Retinal pigment epithelial cell (primary cell): ENCODE results near the gene LPP.

Source experiments
- DNase-seq: peaks from one replicate; pipeline ENCODE4 v3.0.0-alpha.2; 2010; ENCODE audit warnings: low read depth
- H3K4me3 ChIP-seq: 2 replicates; pipeline ENCODE4 v1.5.1; 2011; ENCODE audit warnings: mild to moderate bottlenecking, low read length, control low read depth, moderate library complexity
- CTCF ChIP-seq: conservative IDR thresholded peaks from 2 replicates; pipeline ENCODE4 v1.5.1; 2011; ENCODE audit warnings: low read depth, low read length, control low read depth, inconsistent platforms

LPP gene

GRCh38 chr3:188870431-188870830 lies 716.5 kb downstream of the LPP start:
- DNase-seq = no peak
- no peak for TF ChIP-seq CTCF
- H3K4me3 ChIP-seq = no peak overlapping the region

- TF ChIP-seq CTCF = no peak
- no peak overlapping the region for H3K4me3 ChIP-seq
- peak; percentile 93 for DNase-seq
Measured at GRCh38 chr3:188874576-188874975, 720.6 kb downstream of the LPP start.

- no peak overlapping the region for H3K4me3 ChIP-seq
- TF ChIP-seq CTCF = no peak
- no peak for DNase-seq
Measured at GRCh38 chr3:188875413-188875812, 721.5 kb downstream of the LPP start.

- no peak for DNase-seq
- no peak overlapping the region for H3K4me3 ChIP-seq
- TF ChIP-seq CTCF = no peak
Measured at GRCh38 chr3:188876370-188876769, 722.4 kb downstream of the LPP start.

- no peak for TF ChIP-seq CTCF
- no peak overlapping the region for H3K4me3 ChIP-seq
- DNase-seq = no peak
Measured at GRCh38 chr3:188877381-188877780, 723.4 kb downstream of the LPP start.

- H3K4me3 ChIP-seq = no peak overlapping the region
- no peak for DNase-seq
- TF ChIP-seq CTCF = no peak
Measured at GRCh38 chr3:188878076-188878475, 724.1 kb downstream of the LPP start.

GRCh38 chr3:188881954-188882641 lies 728.1 kb downstream of the LPP start:
- DNase-seq = peak; percentile 75
- no peak for TF ChIP-seq CTCF
- H3K4me3 ChIP-seq = no peak overlapping the region
